Measurements from ENCODE around the gene ZMIZ1.

- TF ChIP-seq CTCF (conservative IDR thresholded peaks at IDR 0.05 in 1 of 2, IDR thresholded peaks at IDR 0.05 in 1 of 2; ENCODE audit: low read depth in 1 of 2, low read length in 2 of 2) (peak in 1 of 2 donors; percentile 9), EZH2 (IDR thresholded peaks at IDR 0.05; ENCODE audit: low read length, missing control alignments) (no peak)
Observed at GRCh38 chr10:79155301-79156081, 86.7 kb downstream of the ZMIZ1 start.

Data from fibroblast of lung (primary cell).